Liver (tissue), 3 donors: ENCODE measurements around the gene INTS4.

Source experiments
- CTCF ChIP-seq: fragments of 150-350 bp; IDR thresholded peaks from 2 replicates; pipeline ENCODE4 v1.5.1; 2017; ENCODE audit warnings: improper control_type of control experiment, low read depth, low read length; ENCODE audit not compliant: missing input control
- RAD21 ChIP-seq, 2 donors: IDR thresholded peaks; 2 replicates each; pipeline ENCODE4 v1.6.1; 2016; ENCODE audit warnings: antibody characterized with exemption in 2 of 2, mild to moderate bottlenecking in 2 of 2
- donor health status: healthy.
- donor health status: healthy.

- TF ChIP-seq CTCF (no peak), RAD21 (IDR thresholded peaks at IDR 0.05) (no peak)
Measured at GRCh38 chr11:77876045-77876444, 118.4 kb downstream of the INTS4 start.
